SH-SY5Y (cell line): ENCODE results near the gene TBXAS1.

Experiments
- GATA2 ChIP-seq: IDR thresholded peaks from 2 replicates; pipeline ENCODE4 v1.6.1; 2011; ENCODE audit warnings: mild to moderate bottlenecking, low read depth, low read length
- GATA3 ChIP-seq: IDR thresholded peaks from 2 replicates; pipeline ENCODE4 v1.6.1; 2011; ENCODE audit warnings: low read depth, mild to moderate bottlenecking, low read length, moderate library complexity

The TBXAS1 gene

DNA sequence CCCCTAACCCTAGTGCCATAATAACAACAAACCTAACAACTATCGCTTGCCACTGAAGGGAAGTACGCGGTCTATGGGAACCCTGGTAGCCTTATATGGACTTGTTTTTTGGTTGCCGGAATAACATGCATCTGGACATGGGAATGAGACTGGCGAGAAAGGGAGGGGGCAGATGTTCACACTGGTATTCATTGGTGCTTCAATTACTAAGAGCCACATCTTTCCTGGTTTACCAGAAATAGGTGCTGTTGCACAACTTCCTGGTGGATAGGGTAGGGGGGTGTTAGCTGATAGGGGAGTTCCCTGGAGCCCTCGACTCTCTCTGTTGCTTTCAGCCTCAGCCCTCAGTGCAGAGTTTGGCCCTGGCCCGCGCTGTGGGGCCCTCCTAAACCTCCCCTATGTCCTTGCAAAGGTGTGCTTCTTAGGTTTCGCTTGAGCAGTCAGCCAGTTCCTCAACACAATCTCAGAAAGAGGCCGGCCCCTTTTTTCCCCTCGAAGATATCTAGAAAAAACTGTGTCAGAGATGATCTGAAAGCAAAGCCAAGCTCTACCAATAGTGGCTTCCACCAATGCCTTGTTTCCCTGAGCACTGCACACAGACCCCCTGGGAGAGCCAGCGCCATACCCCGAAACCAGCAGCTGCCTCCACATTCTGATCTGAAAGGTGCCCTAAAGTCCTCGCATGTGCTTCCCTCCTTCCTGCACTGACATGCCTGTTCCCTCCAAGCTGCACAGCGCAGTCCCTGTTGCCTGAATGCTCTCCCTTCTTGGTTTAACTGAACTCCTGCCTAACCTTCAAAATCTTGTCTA is 13.5 kb downstream of the TBXAS1 start:
- TF ChIP-seq GATA2 (no peak), GATA3 (no peak)

DNA sequence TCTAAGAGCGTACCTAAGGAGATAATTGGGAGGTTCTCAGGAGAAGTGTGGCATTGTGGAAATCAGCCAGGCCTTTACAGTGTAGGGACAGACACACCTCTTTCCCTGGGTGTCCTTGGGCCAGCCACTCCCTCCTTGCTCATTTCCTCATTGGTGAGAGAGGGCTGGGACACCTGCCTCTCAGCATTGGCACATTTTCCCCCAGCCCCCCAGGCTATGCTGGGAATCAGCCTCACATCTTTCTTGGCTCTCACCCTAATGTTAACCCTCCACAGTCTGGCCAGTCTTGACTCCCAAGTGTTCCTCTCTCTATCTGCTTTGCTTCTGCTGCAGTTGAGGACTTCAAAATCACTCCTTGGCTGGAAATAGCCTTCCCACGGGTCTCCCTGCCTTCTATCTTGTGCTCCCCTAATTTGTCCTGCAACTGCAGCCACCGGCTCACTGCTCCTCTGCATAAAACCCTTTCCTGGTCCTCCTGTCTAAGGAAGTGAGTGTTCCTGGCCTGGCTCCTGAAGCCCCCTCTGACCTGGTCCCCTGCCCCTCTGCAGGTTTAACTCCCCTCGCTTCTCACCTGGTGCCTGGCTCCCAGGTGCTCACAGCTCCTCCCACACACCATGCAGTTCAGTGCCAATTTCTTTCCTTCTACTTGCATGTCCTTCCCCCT is 15.8 kb downstream of the TBXAS1 start:
- TF ChIP-seq GATA3 (no peak), GATA2 (no peak)

DNA sequence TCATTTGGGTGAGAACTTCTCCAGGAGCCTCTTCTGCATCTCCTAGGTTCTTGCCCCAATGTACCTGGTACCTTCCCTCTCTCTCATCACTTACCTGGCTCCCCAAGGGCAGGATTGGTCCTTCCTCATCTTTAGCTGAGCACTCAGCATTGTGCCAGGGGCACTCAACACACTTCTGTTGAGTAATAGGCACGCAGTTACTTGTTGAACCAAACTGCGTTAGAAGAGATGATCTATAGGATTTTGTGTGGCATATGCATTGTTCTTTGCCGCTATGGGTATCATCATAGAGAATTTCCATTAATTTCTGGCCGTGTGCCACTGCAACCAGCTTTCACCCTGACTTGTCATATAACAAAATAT is 16.4 kb downstream of the TBXAS1 start:
- TF ChIP-seq GATA2 = no peak
- TF ChIP-seq GATA3 = no peak

DNA sequence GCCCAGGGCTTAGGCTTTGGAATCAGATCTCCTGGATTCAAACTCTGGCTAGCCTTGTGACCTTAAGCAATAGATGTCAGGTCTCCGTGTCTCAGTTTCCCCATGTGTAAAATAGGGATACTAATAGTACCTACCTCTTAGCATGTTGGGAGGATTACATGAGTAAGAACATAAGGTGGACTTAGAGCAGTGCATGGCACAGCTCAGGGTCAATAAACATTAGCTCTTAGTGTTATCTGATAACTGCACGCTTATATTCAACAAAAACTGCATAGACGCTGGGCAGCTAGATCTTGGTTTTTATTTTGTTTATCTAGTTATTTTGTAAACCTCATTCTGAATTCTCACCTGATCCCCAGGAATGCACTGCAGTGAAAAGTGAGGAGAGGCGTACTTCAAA is 17.2 kb downstream of the TBXAS1 start:
- no peak for TF ChIP-seq GATA3
- no peak for TF ChIP-seq GATA2

DNA sequence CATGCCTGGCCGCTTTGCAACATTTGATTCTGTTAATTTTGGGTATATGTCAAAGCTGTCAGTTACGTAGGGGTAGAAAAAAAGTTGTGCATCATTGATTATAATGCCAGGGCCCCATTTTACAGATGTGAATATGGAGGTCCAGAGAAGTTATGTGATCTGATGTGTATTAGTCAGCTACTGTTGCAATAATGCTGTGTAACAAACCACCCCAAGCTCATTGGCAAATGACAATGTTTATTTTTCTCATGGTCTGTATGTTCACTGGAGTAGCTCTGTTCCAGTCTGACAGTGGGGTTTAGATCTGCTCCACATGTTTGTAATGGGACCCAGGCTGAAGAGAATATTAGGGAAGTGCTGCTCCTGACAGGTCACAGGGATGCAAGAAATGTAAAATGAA is 19.2 kb downstream of the TBXAS1 start:
- TF ChIP-seq GATA2 = no peak
- TF ChIP-seq GATA3 = no peak

DNA sequence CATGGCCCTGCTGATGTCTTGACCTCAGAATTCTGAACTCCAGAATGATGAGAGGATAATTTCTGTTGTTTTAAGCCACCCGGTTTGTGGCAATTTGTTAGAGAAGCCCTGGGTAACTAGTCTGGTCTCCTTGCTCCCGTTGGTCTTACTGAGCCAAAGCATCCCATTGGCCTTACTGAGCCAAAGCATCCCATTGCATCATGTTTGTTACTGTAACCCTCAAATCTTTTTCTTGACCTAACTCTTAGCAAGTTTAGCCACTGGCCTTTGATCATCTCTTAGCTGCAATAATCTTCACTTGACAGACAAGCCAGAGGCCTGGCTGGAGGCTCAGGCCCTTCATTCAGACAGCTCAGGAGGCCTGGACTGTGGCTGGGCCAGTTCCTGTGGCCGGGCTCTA is 21.8 kb downstream of the TBXAS1 start:
- TF ChIP-seq GATA3 (no peak), GATA2 (no peak)

DNA sequence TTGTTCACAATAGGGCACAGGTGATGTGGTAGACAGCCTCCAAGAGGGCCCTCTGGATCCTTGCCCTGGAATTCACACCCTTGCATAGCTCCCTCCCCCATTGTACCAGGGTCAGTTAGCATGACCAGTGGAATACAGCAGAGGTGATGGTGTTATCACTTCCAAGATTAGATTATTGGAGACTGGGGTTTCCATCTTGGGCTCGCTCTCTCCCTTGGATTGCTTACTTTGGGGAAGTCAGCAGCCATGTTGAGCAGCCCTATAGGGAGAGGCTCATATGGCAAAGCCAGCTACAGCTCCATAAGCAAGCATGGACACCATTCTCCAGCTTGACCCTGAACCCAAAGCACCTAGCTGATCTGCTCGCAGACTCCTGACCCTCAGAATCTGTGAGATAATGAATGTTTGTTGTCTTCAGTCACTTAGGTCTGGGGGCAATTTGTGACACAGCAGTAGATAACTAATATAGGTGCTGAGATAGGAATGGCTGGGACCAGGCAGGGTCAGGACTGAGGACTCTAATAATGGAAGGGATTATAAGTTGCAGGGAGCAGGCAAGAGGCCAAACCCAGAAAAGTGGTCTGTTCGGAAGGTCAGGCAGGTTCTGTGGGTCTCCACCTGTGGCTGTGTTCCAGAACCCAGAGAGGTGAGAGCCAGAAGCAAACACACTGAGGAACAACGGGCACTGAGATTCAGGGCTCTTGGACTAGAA is 22.9 kb downstream of the TBXAS1 start:
- no peak for TF ChIP-seq GATA2
- TF ChIP-seq GATA3 = no peak

DNA sequence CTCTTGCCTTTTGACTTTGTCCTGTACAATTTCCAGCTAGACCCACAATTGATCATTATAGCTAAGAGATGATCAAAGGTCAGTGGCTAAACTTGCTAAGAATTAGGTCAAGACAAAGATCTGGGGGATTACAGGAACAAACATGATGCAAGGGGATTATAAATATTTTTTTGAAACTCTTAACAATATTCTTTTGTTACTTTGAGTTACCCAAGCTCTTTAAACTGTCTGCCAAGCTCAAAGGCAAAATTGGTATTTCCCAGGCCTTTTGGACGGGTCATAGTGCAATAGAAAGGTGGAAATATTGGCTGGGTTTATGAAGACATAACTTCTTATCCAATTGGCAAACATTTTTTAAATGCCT is 23.4 kb downstream of the TBXAS1 start:
- TF ChIP-seq GATA3 = no peak
- no peak for TF ChIP-seq GATA2

DNA sequence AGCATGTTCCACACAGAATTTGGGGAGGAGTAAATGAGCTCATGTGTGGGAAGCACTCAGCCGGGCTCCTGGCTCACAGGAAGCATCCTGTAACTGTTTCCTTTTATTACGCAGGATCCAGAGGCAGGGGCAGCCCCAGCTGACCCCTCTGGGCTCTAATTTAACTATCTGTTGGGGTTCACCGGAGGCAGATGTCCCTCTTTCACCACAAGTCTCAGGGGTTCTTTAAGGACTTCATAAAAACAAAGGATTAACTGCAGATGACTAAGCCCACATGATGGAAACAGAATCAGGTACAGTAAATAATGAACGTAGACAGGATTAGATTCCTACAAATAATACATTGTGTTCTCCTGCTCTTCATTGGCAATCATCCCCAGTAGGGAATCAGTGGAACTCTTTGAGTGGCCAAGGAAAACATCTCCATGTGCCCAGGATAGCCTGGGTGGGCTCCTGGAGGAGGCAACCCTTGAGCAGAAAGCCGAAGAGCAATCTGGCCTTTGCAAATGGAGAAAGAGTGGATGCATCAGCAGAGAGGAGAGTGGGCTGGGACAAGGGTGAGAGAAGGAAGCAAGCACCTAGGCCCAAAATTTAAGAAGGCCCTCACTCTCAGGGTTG is 24.6 kb downstream of the TBXAS1 start:
- TF ChIP-seq GATA2 = no peak
- TF ChIP-seq GATA3 = no peak

DNA sequence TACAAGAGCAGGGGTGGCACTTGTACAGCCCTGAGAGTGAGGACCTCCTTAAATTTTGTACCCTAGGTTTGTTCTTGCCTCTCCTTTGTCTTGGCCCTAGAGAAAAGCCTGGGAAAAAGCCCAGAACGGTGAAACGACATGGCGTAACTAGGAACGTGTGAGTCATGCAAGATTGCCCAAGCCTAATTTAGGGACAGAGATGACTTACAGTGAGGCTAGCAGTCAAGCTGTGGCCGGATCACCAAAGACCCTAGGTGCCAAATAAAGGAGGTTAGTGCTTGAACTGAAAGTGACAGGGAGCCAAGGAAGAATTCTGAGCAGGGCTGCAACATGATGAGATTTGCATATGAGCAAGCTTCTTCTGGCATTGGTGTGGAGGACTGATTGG is 25.1 kb downstream of the TBXAS1 start:
- no peak for TF ChIP-seq GATA3
- no peak for TF ChIP-seq GATA2

DNA sequence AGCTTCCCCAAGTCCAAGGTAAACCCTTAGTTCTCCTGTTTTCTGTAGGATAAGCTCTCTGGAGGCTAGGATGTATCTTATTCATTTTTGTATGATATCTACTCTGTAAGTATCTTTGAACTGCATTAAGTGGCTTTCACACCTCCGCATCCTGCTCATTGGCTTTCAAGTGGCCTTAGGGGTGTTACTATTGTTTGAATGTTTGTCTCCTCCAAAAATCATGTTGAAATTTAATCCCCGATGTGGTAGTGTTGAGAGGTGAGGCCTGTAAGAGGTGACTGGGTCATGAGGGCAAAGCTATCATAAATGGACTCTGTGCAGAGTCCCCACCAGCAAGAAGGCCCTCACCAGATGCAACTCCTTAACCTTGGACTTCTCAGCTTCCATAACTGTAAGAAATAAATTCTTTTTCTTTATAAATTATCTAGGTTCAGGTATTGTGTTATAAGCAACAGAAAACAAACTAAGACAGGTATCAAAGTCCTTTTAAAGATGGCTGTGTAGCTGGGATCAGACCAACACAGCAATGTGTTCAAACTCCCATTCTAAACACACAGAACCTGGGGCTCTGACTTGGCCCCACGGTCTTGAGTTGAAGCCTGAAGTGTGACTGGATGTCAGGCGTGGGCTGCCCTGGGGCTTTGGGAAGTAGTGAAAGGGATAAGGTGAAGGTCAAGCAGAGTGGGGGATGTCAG is 25.9 kb downstream of the TBXAS1 start:
- TF ChIP-seq GATA3 = no peak
- TF ChIP-seq GATA2 = no peak

DNA sequence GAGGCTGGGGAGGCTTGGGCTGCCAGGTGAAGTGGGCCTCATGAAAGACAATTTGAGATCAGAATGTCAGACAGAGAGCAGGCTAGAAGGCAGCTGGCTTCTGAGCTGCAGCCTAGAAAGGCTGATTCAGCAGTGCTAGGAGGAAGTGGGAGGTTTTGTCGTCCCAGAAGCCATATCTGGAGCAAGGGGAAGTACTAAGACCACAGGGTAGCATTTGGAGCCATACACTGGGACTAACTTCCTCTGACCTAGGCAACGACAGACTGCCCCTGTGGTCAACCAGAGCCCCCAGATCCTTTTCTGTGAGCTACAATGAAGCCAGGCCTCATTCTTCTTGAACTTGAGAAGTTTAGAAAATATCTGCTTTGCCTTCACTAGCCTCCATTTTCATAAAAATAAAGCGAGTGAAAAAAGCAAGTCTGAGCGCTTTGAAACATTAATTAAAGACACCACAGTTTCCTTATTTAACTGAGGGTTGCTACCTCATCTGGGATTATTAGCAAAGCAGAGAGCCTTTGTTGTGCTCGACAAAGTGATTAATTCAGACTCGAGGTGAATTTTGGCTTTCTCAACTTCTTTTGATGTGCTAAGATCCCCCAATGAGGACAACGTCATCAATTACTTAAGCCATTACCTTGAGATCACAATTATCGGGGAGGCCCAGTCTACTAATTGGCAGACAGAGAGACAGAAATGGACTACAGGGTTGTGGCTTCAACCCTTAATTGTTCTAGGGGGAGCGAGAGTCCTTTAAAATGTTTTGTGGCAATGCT is 26.6 kb downstream of the TBXAS1 start:
- TF ChIP-seq GATA3 = no peak
- TF ChIP-seq GATA2 = no peak

DNA sequence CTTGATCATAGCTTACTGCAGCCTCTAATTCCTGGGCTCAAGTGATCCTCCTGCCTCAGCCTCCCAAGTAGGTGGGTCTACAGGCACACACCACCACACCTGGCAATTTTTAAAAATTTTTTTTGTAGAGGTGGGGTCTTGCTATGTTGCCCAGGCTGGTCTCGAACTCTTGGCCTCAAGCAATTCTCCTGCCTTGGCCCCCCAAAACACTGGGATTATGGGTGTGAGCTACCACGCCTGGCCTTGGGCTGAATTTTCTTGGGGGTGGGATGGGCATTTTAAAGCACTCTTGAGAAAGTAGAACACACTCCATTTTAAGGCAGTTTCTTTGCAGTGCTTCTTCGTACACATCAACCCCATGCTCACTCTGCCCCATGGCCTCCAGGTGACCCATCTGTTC is 28.7 kb downstream of the TBXAS1 start:
- TF ChIP-seq GATA3 = no peak
- no peak for TF ChIP-seq GATA2

DNA sequence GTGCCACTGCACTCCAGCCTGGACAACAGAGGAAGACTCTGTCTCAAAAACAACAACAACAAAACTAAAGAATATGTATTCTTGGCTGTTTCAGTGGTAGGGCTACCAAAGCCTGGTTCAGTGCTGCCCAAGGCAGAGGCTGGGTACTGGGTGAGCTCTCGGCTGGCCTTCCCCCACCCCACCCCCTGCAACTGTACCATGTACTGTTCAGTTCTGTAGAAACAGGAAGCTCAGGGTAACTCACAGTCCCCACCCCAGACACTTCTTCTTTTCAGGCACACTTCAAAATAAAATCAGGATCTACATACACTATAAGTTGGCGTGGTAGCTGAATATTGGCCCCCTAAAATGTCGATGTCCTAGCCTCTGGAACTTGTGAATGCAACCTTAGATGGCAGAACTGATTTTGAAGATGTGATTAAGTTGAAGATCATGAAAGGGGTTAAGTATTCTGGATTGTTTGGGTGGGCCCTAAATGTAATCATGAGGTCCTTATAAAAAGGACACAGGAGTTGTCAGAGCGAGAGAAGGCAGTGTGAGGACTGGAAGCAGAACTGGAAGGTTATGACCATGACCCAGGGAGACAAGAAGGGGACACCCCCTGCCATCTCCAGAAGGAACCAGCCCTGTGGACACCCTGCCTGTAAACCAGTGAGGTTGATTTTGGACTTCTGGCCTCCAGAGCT is 31.2 kb downstream of the TBXAS1 start:
- TF ChIP-seq GATA2 (no peak), GATA3 (no peak)

DNA sequence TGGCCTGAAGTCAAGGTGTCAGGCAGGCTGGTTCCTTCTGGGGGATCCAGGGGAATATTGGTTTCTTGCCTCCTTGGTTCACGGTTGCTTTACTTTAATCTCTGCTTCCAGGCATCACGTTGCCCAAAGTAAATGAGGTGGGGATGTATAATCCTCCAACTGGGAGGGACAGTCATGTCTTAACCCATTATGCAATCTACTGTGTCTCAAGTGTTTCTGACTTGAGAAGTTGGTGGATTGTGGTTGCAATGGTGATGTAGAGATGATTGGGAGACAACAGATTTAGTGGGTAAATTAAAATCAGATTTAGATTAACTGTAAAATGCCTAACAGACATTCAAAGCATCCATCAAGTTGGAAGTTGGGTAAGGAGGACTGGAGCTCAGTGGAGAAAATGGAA is 32.7 kb downstream of the TBXAS1 start:
- no peak for TF ChIP-seq GATA2
- TF ChIP-seq GATA3 = no peak
